SK-N-SH treated with all-trans-retinoic acid at 6 μM for 48 hours (cell line): ENCODE results near the gene TMEM9B.

Source experiments
- ATAC-seq: fragments of 200-7000 bp; cut with Tn5 transposase; 3 replicates; pipeline ENCODE4 v1.9.1; 2020; ENCODE audit warnings: mild to moderate bottlenecking, moderate library complexity
- ARNTL ChIP-seq: fragments of 450-650 bp; formaldehyde crosslinking; IDR thresholded peaks from 2 replicates; pipeline ENCODE4 v1.5.0; 2020; ENCODE audit warnings: low read depth, mild to moderate bottlenecking, moderate library complexity, borderline replicate concordance
- BACH2 ChIP-seq: fragments of 250-450 bp; sonication (Bioruptor Pico); IDR thresholded peaks from 2 replicates; pipeline ENCODE4 v1.9.0; 2021; ENCODE audit warnings: mild to moderate bottlenecking, borderline replicate concordance
- CSDC2 ChIP-seq: fragments of 250-450 bp; sonication (Bioruptor Pico); IDR thresholded peaks from 2 replicates; pipeline ENCODE4 v1.5.0; 2020; ENCODE audit warnings: mild to moderate bottlenecking, moderate library complexity
- ESRRG ChIP-seq: fragments of 250-450 bp; sonication (Bioruptor Pico); IDR thresholded peaks from 2 replicates; pipeline ENCODE4 v1.6.1; 2021; ENCODE audit warnings: mild to moderate bottlenecking
- GLIS3 ChIP-seq: fragments of 250-450 bp; sonication (Bioruptor Pico); IDR thresholded peaks from 2 replicates; pipeline ENCODE4 v1.5.0; 2020; ENCODE audit warnings: mild to moderate bottlenecking, moderate library complexity
- ISL1 ChIP-seq: fragments of 250-450 bp; sonication (Bioruptor Pico); IDR thresholded peaks from 2 replicates; pipeline ENCODE4 v2.1.2; 2022; ENCODE audit warnings: mild to moderate bottlenecking, moderate library complexity
- OSR1 ChIP-seq: fragments of 250-450 bp; sonication (Bioruptor Pico); IDR thresholded peaks from 2 replicates; pipeline ENCODE4 v1.8.0; 2022; ENCODE audit warnings: moderate library complexity, mild to moderate bottlenecking, inconsistent platforms
- POU6F1 ChIP-seq: fragments of 250-450 bp; sonication (Bioruptor Pico); IDR thresholded peaks from 2 replicates; pipeline ENCODE4 v1.8.0; 2021; ENCODE audit warnings: low read depth, mild to moderate bottlenecking, moderate library complexity, borderline replicate concordance
- PPARA ChIP-seq: fragments of 250-450 bp; sonication (Bioruptor Pico); IDR thresholded peaks from 2 replicates; pipeline ENCODE4 v1.5.0; 2020; ENCODE audit warnings: mild to moderate bottlenecking, borderline replicate concordance
- RARB ChIP-seq: fragments of 250-450 bp; sonication (Bioruptor Pico); IDR thresholded peaks from 2 replicates; pipeline ENCODE4 v1.8.0; 2021; ENCODE audit warnings: mild to moderate bottlenecking, moderate library complexity
- SNAI2 ChIP-seq: fragments of 250-450 bp; sonication (Bioruptor Pico); IDR thresholded peaks from 2 replicates; pipeline ENCODE4 v1.5.0; 2020; ENCODE audit warnings: mild to moderate bottlenecking, moderate library complexity
- TCF4 ChIP-seq: fragments of 250-450 bp; sonication (Bioruptor Pico); IDR thresholded peaks from 2 replicates; pipeline ENCODE4 v1.8.0; 2021; ENCODE audit warnings: mild to moderate bottlenecking, moderate library complexity, borderline replicate concordance
- TOX ChIP-seq: fragments of 250-450 bp; sonication (Bioruptor Pico); IDR thresholded peaks from 2 replicates; pipeline ENCODE4 v1.8.0; 2021; ENCODE audit warnings: mild to moderate bottlenecking, moderate library complexity, borderline replicate concordance
- TSHZ2 ChIP-seq: fragments of 250-450 bp; sonication (Bioruptor Pico); IDR thresholded peaks from 2 replicates; pipeline ENCODE4 v1.5.0; 2020; ENCODE audit warnings: mild to moderate bottlenecking, moderate library complexity
- ZC3H10 ChIP-seq: fragments of 250-450 bp; sonication (Bioruptor Pico); IDR thresholded peaks from 2 replicates; pipeline ENCODE4 v1.5.1; 2021; ENCODE audit warnings: mild to moderate bottlenecking, moderate library complexity
- ZFP3 ChIP-seq: fragments of 250-450 bp; sonication (Bioruptor Pico); IDR thresholded peaks from 2 replicates; pipeline ENCODE4 v1.5.0; 2020; ENCODE audit warnings: mild to moderate bottlenecking, moderate library complexity
- ZFP30 ChIP-seq: fragments of 450-650 bp; formaldehyde crosslinking; IDR thresholded peaks from 2 replicates; pipeline ENCODE4 v1.5.0; 2022; ENCODE audit warnings: mild to moderate bottlenecking, moderate library complexity
- ZNF565 ChIP-seq: fragments of 450-650 bp; formaldehyde crosslinking; conservative IDR thresholded peaks from 2 replicates; pipeline ENCODE4 v1.5.0; 2020; ENCODE audit warnings: low read depth, mild to moderate bottlenecking, moderate library complexity
- ZNF70 ChIP-seq: fragments of 450-650 bp; formaldehyde crosslinking; IDR thresholded peaks from 2 replicates; pipeline ENCODE4 v1.5.0; 2020; ENCODE audit warnings: mild to moderate bottlenecking, moderate library complexity
- ZNF8 ChIP-seq: fragments of 450-650 bp; formaldehyde crosslinking; IDR thresholded peaks from 2 replicates; pipeline ENCODE4 v1.5.0; 2020; ENCODE audit warnings: mild to moderate bottlenecking, moderate library complexity
- TF ChIP-seq, protein P1 (sequence below): fragments of 250-450 bp; sonication (Bioruptor Pico); IDR thresholded peaks from 2 replicates; pipeline ENCODE4 v1.8.0; 2020; ENCODE audit warnings: mild to moderate bottlenecking, moderate library complexity, borderline replicate concordance
- TF ChIP-seq, protein P2 (sequence below): fragments of 250-450 bp; sonication (Bioruptor Pico); IDR thresholded peaks from 2 replicates; pipeline ENCODE4 v1.5.1; 2020; ENCODE audit warnings: low read depth, mild to moderate bottlenecking, moderate library complexity

Gene TMEM9B

GRCh38 chr11:9008011-9008550, 43.8 kb upstream of the TMEM9B start:
- TF ChIP-seq ESRRG (CRISPR knock-in tag) (no peak), CSDC2 (CRISPR knock-in tag) (no peak), POU6F1 (CRISPR knock-in tag) (no peak), BACH2 (CRISPR knock-in tag) (no peak), SNAI2 (no peak), ZFP3 (no peak), ZFP30 (no peak), OSR1 (CRISPR knock-in tag) (no peak), PPARA (CRISPR knock-in tag) (no peak), ZC3H10 (CRISPR knock-in tag) (no peak), GLIS3 (CRISPR knock-in tag) (no peak), TOX (CRISPR knock-in tag) (no peak)
- TF ChIP-seq, protein P1, sequence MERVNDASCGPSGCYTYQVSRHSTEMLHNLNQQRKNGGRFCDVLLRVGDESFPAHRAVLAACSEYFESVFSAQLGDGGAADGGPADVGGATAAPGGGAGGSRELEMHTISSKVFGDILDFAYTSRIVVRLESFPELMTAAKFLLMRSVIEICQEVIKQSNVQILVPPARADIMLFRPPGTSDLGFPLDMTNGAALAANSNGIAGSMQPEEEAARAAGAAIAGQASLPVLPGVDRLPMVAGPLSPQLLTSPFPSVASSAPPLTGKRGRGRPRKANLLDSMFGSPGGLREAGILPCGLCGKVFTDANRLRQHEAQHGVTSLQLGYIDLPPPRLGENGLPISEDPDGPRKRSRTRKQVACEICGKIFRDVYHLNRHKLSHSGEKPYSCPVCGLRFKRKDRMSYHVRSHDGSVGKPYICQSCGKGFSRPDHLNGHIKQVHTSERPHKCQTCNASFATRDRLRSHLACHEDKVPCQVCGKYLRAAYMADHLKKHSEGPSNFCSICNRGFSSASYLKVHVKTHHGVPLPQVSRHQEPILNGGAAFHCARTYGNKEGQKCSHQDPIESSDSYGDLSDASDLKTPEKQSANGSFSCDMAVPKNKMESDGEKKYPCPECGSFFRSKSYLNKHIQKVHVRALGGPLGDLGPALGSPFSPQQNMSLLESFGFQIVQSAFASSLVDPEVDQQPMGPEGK (CRISPR knock-in tag) = no peak
- no peak for ATAC-seq

GRCh38 chr11:9005087-9005486, 40.8 kb upstream of the TMEM9B start:
- ATAC-seq = no peak
- TF ChIP-seq, protein P1 (CRISPR knock-in tag) = no peak
- TF ChIP-seq GLIS3 (CRISPR knock-in tag) (no peak), SNAI2 (no peak), ARNTL (no peak), ISL1 (no peak), CSDC2 (CRISPR knock-in tag) (no peak)
- TF ChIP-seq, all 23 proteins: peak for 0

GRCh38 chr11:9004183-9004926, 40.1 kb upstream of the TMEM9B start:
- ATAC-seq = peak; percentile 12

DNA sequence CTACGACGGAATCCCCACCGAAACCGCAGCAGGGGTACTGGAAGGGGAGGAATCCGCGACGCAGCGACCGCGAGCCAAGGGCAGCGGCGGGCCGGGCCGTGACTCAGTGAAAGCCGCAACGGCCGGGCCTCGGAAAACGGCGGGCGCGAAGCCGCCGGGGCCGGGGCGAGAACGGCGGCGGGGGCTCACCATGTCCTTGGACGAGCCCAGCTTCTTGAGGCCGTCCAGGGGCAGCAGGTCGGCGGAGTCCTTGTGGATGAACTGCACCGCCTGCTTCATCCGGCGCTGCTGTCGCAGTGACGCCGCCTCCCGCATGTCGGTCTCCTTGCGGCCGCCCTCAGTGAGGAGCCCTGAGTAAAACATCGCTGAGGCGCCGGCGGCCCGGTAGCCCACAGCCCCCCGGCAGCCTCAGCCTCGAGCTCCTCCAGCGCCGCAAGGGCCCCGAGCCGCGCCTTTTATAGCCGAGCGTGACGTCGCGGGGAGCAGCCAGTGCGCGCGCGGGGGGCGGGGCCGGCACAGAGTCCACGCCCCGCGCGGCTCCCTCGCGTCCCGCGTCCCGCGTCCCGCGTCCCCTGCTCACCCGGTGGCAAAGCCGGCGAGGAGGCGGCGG, 39.4 kb upstream of the TMEM9B start, which contains the start of gene NRIP3:
NRIP3 (minus strand) TSS at position 429 of the 610 bp plus-strand sequence; CDS start at position 363, 66 bp downstream.
- TF ChIP-seq CSDC2 (CRISPR knock-in tag) = no peak; the same call in 1 of the 2 replicates
- no peak for TF ChIP-seq ZFP30
- TF ChIP-seq ZC3H10 (CRISPR knock-in tag) = no peak
- no peak for TF ChIP-seq TCF4
- TF ChIP-seq ISL1 = no peak
- TF ChIP-seq ZNF70 (CRISPR knock-in tag) = no peak
- no peak for TF ChIP-seq GLIS3 (CRISPR knock-in tag)
- no peak for TF ChIP-seq ESRRG (CRISPR knock-in tag)
- peak; percentile 77; the same call in 1 of the 2 replicates for TF ChIP-seq ZFP3

More at GRCh38 chr11:9004183-9004926, 40.1 kb upstream of the TMEM9B start:
- no peak for TF ChIP-seq GLIS3 (CRISPR knock-in tag)

GRCh38 chr11:9002920-9003572, 38.8 kb upstream of the TMEM9B start:
- no peak for ATAC-seq
- TF ChIP-seq, protein P2, sequence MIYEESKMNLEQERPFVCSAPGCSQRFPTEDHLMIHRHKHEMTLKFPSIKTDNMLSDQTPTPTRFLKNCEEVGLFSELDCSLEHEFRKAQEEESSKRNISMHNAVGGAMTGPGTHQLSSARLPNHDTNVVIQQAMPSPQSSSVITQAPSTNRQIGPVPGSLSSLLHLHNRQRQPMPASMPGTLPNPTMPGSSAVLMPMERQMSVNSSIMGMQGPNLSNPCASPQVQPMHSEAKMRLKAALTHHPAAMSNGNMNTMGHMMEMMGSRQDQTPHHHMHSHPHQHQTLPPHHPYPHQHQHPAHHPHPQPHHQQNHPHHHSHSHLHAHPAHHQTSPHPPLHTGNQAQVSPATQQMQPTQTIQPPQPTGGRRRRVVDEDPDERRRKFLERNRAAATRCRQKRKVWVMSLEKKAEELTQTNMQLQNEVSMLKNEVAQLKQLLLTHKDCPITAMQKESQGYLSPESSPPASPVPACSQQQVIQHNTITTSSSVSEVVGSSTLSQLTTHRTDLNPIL (CRISPR knock-in tag) = no peak
- TF ChIP-seq ZFP30 = no peak
- no peak for TF ChIP-seq ZNF70 (CRISPR knock-in tag)
- no peak for TF ChIP-seq GLIS3 (CRISPR knock-in tag)
- no peak for TF ChIP-seq TSHZ2 (CRISPR knock-in tag)
- TF ChIP-seq RARB (CRISPR knock-in tag) = no peak
- no peak for TF ChIP-seq ARNTL
- no peak for TF ChIP-seq BACH2 (CRISPR knock-in tag)
- no peak for TF ChIP-seq TOX (CRISPR knock-in tag)
- TF ChIP-seq ISL1 = no peak
- TF ChIP-seq ZFP3 = no peak
- TF ChIP-seq ZNF8 = no peak
- no peak for TF ChIP-seq ZNF565 (CRISPR knock-in tag)

More for the DNA sequence above, 39.4 kb upstream of the TMEM9B start, which contains the start of gene NRIP3:
- peak; percentile 87 for ATAC-seq
